IPS-18c (cell line): ENCODE measurements around the gene CCL5.

ENCODE experiments used
- H3K4me3 ChIP-seq: 2 replicates; pipeline ENCODE4 v1.7.0; 2013; ENCODE audit warnings: low read depth, mild to moderate bottlenecking, low read length, moderate library complexity; ENCODE audit not compliant: insufficient read depth
- H3K9me3 ChIP-seq: one replicate; pipeline ENCODE4 v1.6.1; 2013; ENCODE audit warnings: mild to moderate bottlenecking, low read length, moderate library complexity; ENCODE audit not compliant: control insufficient read depth, insufficient read depth

The CCL5 gene

DNA sequence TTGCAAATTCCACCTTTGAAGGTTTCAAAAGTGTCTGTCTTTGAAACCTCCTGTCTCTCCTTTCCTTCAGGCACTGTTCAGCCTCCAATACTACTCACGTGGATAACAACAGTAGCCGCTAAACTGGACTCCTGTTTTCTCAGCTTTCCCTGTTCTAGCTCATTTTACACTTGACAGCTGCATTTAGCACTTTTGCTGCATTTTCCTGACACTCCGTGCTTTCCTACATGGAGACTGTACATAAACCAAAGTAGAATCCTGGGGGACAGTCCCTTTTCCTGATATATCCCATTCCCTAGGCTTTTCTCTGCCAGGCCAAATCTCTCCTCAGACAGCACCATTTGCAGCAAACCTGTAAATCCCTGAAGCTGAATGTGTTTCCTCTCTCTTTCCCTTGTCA, 3.6 kb downstream of the CCL5 start:
- Histone ChIP-seq H3K9me3 (no peaks in the 10 kb centered on the region), H3K4me3 (no peak overlapping the region)

DNA sequence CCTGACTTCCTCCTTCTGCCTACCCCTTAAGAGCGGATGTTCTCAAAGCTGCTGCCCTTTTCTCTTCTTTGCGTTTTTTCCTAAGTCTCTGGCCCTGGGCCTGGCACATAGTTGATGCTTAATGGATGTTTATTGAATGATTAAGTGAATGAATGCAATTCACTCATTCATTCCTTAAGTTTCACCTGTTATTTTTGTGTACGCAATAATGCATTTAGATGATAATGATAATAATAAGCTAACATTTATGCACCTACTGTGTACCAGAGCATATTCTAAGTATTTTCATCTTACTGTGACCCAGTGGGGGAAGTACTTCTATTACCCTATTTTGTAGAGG, 4.4 kb downstream of the CCL5 start:
- no peak overlapping the region for H3K4me3 ChIP-seq
- H3K9me3 ChIP-seq: no peaks in the 10 kb centered on the region

GRCh38 chr17:35875072-35875799, 4.9 kb downstream of the CCL5 start:
- no peaks in the 10 kb centered on the region for H3K9me3 ChIP-seq
- H3K4me3 ChIP-seq: no peak overlapping the region

- H3K4me3 ChIP-seq: no peak overlapping the region
- H3K9me3 ChIP-seq: no peaks in the 10 kb centered on the region
Measured at GRCh38 chr17:35872196-35872980, 7.8 kb downstream of the CCL5 start.

DNA sequence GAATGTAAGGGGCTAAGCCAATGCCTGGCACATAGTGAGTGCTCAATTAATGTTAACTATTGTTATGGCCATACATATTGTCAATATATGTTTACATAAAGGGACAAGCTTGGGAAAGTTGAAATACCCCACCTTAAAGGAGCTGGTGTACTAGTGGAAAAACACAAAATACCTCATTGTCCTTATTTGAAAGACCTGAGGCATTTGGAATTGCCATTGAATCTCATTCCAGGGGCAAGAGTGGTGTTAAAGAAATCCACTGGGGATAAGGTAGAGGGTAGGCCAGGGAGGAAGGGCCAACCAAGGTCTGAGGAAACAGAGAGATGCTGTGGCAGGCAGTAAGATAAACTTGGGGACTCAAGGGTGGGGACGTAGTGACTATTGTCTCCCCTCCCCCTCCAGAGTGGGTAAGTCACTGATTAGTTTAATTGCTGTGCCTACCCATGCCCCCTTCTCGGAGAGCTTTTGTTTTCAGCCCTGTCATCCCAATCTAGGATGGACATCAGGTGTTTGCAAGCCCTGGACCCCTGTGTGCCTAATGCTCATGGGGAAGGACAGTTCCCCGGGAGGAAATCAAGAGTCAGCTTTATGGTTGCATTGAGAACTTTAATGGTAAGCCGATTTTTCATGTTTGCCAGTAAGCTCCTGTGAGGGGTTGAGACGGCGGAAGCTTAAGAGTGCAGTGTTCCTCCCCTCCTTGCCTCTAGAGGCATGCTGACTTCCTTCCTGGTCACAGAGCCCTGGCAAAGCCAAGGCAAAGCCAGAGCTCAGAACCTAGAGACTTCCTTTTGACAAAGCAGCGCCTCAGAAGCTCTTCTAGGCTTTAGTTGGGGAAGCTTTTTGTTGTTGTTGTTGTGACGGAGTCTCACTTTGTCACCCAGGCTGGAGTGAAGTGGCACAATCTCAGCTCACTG, 9.0 kb downstream of the CCL5 start:
- Histone ChIP-seq H3K4me3 (no peak overlapping the region), H3K9me3 (no peaks in the 10 kb centered on the region)

GRCh38 chr17:35868737-35869136, 11.4 kb downstream of the CCL5 start, which contains the start of gene HEATR9:
HEATR9 (minus strand) TSS chr17:35868891; CDS start chr17:35868742, 149 bp downstream.
- no peaks in the 10 kb centered on the region for H3K9me3 ChIP-seq
- H3K4me3 ChIP-seq: no peak within 1 kb of the TSS

- H3K9me3 ChIP-seq: no peaks in the 10 kb centered on the region
- no peak overlapping the region for H3K4me3 ChIP-seq
Measured at GRCh38 chr17:35867574-35867973, 12.6 kb downstream of the CCL5 start.

GRCh38 chr17:35866341-35866950, 13.7 kb downstream of the CCL5 start:
- no peak overlapping the region for H3K4me3 ChIP-seq

GRCh38 chr17:35865412-35866340, 14.5 kb downstream of the CCL5 start:
- no peaks in the 10 kb centered on the region for H3K9me3 ChIP-seq
- no peak overlapping the region for H3K4me3 ChIP-seq

More at GRCh38 chr17:35866341-35866950, 13.7 kb downstream of the CCL5 start:
- no peaks in the 10 kb centered on the region for H3K9me3 ChIP-seq

DNA sequence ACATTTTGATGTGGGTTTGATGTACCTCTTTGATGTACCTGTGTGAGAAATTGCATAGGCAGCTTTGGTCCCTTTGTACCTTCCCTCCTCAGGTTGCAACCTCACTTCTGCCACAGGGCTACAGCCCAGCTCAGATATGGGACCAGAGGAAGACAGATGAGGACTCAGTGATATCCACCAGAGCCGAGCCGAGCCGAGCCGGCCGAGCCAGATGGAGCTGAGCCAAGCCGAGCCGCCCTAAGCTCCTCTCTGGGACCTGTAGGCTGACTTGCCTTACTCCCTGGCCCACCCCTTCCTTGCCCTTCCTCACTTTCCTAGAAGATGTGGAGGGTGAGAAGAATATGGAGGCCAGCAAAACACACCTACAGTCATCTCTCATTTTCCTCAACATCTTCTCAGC, 15.3 kb downstream of the CCL5 start:
- no peaks in the 10 kb centered on the region for H3K9me3 ChIP-seq
- no peak overlapping the region for H3K4me3 ChIP-seq

DNA sequence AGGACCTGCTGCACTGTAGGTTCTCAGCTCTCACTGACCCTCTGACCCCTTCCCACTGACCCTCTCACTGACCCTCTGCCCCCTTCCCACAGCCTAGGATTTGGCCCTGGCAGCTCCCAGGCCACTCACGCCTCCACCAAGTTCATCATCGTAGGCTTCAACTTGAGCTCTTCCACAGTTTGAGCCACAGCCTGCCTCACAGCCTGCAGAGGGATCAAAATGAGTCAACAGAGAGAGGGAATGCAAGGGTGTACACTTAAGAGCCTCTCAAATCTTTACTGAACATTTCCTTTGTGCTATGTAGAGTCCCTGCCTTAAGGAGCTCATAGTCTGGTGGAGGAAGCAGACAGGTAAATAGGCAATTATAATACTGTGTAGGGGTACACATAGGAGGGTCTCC, 23.6 kb downstream of the CCL5 start:
- Histone ChIP-seq H3K9me3 (no peaks in the 10 kb centered on the region), H3K4me3 (no peak overlapping the region)

DNA sequence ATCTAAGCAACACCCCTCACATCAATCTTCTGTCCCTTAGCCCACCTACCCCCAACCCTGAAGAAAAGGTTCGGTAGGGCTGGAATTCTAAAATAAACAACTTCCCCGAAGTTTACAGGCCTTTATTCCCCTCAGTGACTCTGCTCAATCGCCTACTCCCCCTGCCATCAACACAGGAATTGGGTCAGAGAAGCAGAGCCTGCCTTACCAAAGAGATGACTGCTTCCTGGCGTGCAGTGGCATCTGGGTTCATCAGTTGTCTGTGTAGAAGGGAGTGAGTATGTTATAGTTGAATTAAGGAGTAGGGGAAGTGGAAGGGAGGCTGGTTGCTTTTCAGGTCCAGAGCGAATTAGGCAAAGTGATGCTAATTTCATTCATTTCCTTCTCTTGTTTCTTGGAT, 24.2 kb downstream of the CCL5 start:
- Histone ChIP-seq H3K9me3 (no peaks in the 10 kb centered on the region), H3K4me3 (no peak overlapping the region)

DNA sequence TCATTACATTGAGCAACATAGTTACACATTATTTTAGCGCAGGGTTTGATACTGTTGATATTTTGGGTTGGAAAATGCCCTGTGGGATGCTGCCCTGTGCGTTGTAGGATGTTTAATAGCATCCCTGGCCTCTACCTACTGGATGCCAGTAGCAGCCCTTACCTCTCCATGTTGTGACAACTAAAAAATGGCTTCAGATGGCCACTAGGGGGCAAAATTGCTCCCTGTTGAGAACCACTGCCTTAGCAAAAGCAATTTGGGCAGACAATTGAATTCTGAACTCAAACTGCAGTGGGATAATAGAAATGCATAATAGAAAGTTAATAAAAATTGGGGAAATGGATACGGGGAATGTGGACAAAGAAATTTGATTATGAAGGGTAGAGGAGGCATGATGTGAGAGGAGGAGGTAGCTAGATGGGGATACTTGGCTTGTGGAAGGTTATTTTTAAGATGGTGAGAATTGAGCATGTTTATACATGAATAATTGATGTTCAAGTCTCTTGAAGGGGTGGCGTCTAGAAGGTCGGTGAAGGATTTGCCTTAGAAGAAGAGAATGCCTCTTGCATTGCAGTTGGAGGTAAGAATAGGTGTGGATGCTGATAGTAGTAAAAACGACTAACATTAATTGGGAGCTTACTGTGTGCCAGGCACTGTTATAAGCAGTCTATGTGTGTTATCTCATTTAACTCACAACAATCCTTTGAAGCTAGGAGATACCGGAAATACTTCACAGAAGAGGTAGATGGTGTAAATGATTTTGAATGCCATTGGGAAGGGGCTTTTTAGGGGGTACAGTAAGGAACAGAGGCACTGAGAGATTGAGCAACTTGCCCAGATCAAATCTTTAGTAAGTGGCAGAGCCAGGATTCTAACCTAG, 30.5 kb downstream of the CCL5 start:
- peaks cover 3% of the 10 kb centered on the region for H3K9me3 ChIP-seq
- no peak overlapping the region for H3K4me3 ChIP-seq

GRCh38 chr17:35847633-35848373, 32.4 kb downstream of the CCL5 start:
- H3K4me3 ChIP-seq: no peak overlapping the region
- H3K9me3 ChIP-seq: peaks cover 4% of the 10 kb centered on the region

DNA sequence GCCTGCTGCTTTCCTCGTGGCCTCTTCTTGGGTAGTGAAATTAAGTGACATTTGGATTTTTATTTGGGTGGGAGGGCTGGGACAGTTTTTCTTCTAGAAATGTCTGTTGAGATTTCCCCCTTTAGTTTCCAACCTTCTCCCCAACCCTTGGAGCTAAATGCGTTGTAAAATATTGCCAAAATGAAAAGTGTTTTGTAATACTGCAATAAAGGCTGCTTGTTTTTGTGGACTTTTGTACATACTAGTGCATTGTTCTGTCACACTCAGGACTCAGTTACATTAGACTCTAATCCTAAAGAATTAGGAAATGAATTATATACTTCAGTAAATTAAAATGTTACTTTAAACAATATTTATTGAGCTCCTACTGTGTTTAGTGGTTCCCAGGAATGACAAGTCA, 33.2 kb downstream of the CCL5 start:
- no peak overlapping the region for H3K4me3 ChIP-seq
- peaks cover 4% of the 10 kb centered on the region for H3K9me3 ChIP-seq
